Thyroid gland (tissue), 4 donors: Measurements from ENCODE around the gene BCAT1. TPM values are rescaled to one million over a fixed set of nuclear protein-coding genes. Genes with fewer than 3 reads are reported as not detected.

ENCODE experiments used
- DNase-seq, 2 donors: peaks; one replicate each; pipeline ENCODE4 v3.0.0-alpha.2; 2019
- H3K27ac ChIP-seq, 3 donors: fragments of 200-600 bp; sonication (generic); 1 replicate in 2 of 3; 2 replicates in 1 of 3; pipeline ENCODE4 v1.5.1; 2016 to 2019; ENCODE audit warnings: mild to moderate bottlenecking in 1 of 3, moderate library complexity in 1 of 3
- H3K27me3 ChIP-seq: fragments of 200-600 bp; sonication (generic); one replicate; pipeline ENCODE4 v1.5.1; 2019
- H3K36me3 ChIP-seq, 2 donors: fragments of 200-600 bp; sonication (generic); one replicate each; pipeline ENCODE4 v1.5.1; 2016 to 2019
- H3K4me1 ChIP-seq, 2 donors: fragments of 200-600 bp; sonication (generic); one replicate each; pipeline ENCODE4 v1.5.1; 2017 to 2019
- H3K4me3 ChIP-seq, 3 donors: fragments of 200-600 bp; sonication (generic); replicated peaks in 1 of 3; 1 replicate in 2 of 3; 2 replicates in 1 of 3; pipeline ENCODE4 v1.5.1; 2016; ENCODE audit warnings: mild to moderate bottlenecking in 1 of 3
- H3K9me3 ChIP-seq: fragments of 200-600 bp; sonication (generic); one replicate; pipeline ENCODE4 v1.5.1; 2017
- POLR2A ChIP-seq, 2 donors: fragments of 450-650 bp; IDR thresholded peaks; one replicate each; pipeline ENCODE4 v1.6.1; 2017; ENCODE audit warnings: antibody characterized with exemption in 2 of 2, mild to moderate bottlenecking in 2 of 2, moderate library complexity in 1 of 2
- WGBS, 2 donors: methylation state at CpG; one replicate each; pipeline ENCODE4 v1.1.5; 2017; 5-methylcytosine and 5-hydroxymethylcytosine counted together
- intact Hi-C: fragments of 100-400 bp; cut with DNase I; formaldehyde crosslinking; loops from one replicate; pipeline ENCODE4 v1.15.1; 2023
- total RNA-seq, 4 donors: library from RNA; depleted of rRNA; stranded (reverse); fragments of >200 nt; gene quantifications; one replicate each; pipeline ENCODE4 v1.2.3, GENCODE V29; 2016
- TF ChIP-seq, protein P1 (sequence below), 6 experiments: fragments of 200-600 bp in 3 of 6; fragments of 450-650 bp in 3 of 6; sonication (generic) in 3 of 6; IDR thresholded peaks; one replicate each; pipeline ENCODE4 v1.5.1; 2016 to 2019; ENCODE audit warnings: antibody characterized with exemption in 6 of 6, mild to moderate bottlenecking in 2 of 6, inconsistent platforms in 1 of 6, moderate library complexity in 1 of 6

The BCAT1 gene
- total RNA-seq, 4 donors from 2014 or later, result 3.8 to 49.1 (median 13.2) TPM

DNA sequence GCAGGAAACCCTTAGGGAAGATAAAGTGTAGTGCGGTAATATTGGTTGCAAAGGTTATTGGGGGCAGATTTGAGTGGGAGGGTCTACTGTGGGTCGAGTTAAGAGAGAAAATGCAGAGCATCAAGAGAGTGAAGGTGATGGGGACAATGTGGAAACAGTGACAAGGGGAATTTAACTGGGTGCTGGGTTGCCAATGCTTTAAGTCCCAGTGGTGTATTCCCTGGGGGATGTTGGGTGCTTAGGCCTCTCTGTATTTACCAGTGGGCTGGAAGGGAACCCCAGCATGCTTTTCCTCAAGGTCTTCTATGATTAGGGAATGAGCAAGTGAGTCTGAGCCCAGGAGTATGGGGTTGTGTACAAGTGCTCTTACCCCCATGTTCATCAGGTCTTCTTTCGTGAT lies 10.6 kb downstream of the BCAT1 start:
- peaks cover 7 to 10% of the 10 kb centered on the region in 2 donors for H3K4me1 ChIP-seq
- 76 to 91% methylated on average over 3 of the region's 3 CpGs for WGBS, 2 donors
- intact Hi-C loops, result no loop called here
- no peak for DNase-seq
- H3K9me3 ChIP-seq, result no peaks in the 10 kb centered on the region
- H3K27me3 ChIP-seq, result no peaks in the 10 kb centered on the region
- no peaks in the 10 kb centered on the region for H3K36me3 ChIP-seq
- TF ChIP-seq, protein P1, sequence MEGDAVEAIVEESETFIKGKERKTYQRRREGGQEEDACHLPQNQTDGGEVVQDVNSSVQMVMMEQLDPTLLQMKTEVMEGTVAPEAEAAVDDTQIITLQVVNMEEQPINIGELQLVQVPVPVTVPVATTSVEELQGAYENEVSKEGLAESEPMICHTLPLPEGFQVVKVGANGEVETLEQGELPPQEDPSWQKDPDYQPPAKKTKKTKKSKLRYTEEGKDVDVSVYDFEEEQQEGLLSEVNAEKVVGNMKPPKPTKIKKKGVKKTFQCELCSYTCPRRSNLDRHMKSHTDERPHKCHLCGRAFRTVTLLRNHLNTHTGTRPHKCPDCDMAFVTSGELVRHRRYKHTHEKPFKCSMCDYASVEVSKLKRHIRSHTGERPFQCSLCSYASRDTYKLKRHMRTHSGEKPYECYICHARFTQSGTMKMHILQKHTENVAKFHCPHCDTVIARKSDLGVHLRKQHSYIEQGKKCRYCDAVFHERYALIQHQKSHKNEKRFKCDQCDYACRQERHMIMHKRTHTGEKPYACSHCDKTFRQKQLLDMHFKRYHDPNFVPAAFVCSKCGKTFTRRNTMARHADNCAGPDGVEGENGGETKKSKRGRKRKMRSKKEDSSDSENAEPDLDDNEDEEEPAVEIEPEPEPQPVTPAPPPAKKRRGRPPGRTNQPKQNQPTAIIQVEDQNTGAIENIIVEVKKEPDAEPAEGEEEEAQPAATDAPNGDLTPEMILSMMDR (IDR thresholded peaks at IDR 0.05), result no peak
- no peak for TF ChIP-seq POLR2A (IDR thresholded peaks at IDR 0.05)
- H3K4me3 ChIP-seq, result no peak overlapping the region
- no peak overlapping the region for H3K27ac ChIP-seq

DNA sequence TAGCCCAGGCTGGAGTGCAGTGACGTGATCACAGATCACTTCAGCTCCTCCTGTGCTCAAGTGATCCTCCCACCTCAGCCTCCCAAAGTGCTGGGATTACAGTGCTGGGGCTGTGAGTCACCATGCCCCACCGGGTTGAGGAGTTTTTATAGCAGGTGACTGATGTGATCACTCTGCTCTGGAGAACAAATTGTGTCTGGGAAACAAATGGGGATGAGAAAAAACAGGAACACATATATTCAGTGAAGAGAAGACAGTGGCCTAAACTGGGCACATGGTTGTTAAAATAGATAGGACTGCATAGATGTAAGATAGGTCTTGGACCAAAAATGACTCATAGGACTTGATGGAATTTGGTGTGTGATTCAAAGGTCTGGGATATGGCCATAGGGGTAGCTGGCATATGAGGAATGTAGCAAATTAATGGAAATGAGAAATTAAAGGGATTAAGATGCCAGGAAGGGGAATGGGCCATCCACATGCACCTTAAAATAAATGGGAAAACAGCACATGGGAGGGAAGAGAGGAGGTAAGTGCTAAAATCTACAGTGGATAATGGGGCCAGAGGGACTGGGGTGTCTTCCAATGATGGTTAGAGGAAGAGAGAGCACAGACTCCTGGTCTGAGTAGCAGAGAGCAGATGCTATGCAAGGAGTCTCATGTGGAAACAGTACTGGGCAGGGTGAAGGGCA lies 11.2 kb downstream of the BCAT1 start:
- no peak overlapping the region for H3K4me3 ChIP-seq
- no peaks in the 10 kb centered on the region for H3K36me3 ChIP-seq
- H3K4me1 ChIP-seq, result peaks cover 7 to 10% of the 10 kb centered on the region in 2 donors
- DNase-seq, result no peak
- H3K27me3 ChIP-seq, result no peaks in the 10 kb centered on the region
- no peaks in the 10 kb centered on the region for H3K9me3 ChIP-seq
- no peak for TF ChIP-seq POLR2A (IDR thresholded peaks at IDR 0.05)
- TF ChIP-seq, protein P1 (IDR thresholded peaks at IDR 0.05), result no peak
- intact Hi-C loops, result no loop called here
- no peak overlapping the region for H3K27ac ChIP-seq
- WGBS, 2 donors, result 55 to 80% methylated on average over 2 of the region's 2 CpGs

DNA sequence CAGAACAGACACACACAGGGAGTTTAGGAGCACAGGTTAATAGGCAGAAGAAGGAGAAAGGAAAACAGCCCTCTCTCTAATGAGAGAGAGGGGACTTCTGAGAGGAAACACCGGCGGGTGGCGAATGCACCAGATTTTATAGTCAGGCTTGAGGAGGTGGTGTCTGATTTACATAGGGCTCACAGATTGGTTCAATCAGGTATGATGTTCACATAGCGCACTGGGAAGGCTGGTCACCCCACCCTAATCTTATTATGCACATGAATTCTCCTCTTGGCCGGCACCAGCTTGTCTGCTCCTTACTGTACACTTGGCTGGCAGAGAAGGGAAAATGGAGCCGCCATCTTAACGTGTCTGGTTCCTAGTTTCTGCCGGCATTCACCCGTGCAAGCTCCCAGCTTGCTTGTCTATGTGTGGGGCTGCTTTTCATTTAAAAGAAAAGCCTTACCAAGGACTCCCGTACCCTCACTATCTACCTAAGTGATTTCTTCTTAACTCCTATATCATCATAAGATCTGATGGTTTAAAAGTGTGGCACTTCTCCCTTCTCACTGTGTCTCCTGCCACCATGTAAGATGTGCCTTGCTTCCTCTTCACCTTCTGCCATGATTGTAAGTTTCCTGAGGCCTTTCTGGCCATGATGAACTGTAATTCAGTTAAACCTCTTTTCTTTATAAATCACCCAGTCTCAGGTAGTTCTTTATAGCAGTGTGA lies 15.1 kb downstream of the BCAT1 start:
- 77 to 86% methylated on average over 10 of the region's 10 CpGs for WGBS, 2 donors
- no peak for DNase-seq
- Histone ChIP-seq H3K4me1 (no peaks in the 10 kb centered on the region), H3K27me3 (no peaks in the 10 kb centered on the region), H3K36me3 (no peaks in the 10 kb centered on the region), H3K9me3 (no peaks in the 10 kb centered on the region), H3K27ac (no peak overlapping the region), H3K4me3 (no peak overlapping the region)
- intact Hi-C loops, result no loop called here
- TF ChIP-seq, protein P1 (IDR thresholded peaks at IDR 0.05), result no peak
- TF ChIP-seq POLR2A (IDR thresholded peaks at IDR 0.05), result no peak

DNA sequence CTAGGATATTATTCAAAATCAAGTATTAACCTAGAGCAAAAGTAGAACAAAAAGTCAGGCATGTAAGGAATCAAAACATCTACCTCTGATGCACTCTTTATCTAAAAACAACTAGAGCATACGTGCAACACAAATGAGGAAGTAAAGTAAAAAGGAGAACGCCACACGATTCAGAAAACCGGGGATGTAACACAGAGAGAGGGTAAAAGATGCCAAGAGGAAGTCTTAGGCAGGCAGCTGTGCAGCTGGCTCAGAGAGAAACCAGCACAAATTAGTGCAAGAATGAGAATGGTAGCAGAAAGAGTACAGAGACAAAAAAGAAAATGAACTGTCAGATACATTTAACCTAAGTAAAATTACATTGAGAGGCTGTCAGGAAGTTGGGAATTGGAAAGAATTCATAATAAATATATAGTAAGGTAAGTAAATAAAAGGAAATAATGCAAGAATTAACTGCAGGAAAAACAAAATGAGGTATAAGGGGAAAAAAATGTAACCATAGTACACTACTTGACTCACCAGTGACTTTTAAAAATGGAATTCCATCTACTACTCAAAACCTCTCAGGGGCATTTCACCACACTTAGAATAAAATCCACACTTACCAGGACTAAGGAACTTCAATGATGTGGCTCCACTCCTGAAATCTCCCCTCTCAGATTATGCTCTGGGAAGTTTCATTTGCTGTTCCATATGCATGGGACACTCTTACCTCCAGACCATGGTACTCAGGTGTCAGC lies 17.1 kb downstream of the BCAT1 start:
- intact Hi-C loops, result no loop called here
- 80 to 83% methylated on average over 4 of the region's 4 CpGs for WGBS, 2 donors
- no peak for TF ChIP-seq POLR2A (IDR thresholded peaks at IDR 0.05)
- TF ChIP-seq, protein P1 (IDR thresholded peaks at IDR 0.05), result no peak
- no peak overlapping the region for H3K4me3 ChIP-seq
- H3K4me1 ChIP-seq, result no peaks in the 10 kb centered on the region
- no peaks in the 10 kb centered on the region for H3K36me3 ChIP-seq
- no peaks in the 10 kb centered on the region for H3K27me3 ChIP-seq
- H3K9me3 ChIP-seq, result no peaks in the 10 kb centered on the region
- H3K27ac ChIP-seq, result no peak overlapping the region
- DNase-seq, result no peak
